ENCODE results near the gene AGMO.

AGMO gene

DNA sequence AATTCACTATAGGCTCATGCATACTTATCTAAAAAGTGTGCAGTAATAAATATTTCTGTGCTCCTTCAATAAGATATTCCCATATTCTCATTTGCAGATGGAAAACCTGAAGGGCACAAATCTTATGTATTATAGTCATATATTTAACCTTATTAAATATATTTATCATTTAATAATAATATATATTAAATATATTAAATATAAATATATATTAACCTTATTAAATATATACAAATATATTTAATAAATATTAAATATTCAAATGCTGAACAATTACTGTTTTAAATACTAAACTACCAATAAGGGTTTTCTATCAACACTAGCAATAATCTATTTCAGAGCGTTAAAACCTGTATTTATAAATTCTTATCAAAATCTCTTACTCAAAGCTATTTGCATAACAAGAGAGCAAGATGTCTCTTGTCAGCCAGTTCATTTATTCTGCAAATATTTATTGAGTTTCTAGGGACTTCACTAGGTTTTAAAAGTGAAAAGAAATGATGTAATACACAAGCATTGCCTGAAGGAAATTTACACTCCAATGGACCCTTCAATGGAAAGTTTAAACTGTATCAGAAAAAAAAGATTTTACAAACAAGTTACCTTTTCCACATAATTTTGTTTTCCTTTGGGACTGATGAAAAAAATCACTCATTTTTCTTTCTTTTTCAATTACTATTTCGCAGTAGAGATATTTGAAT is 159.2 kb downstream of the AGMO start:
- DNase-seq (ENCODE audit: low read depth in 4 of 4, low spot score in 1 of 4), result no peak

DNA sequence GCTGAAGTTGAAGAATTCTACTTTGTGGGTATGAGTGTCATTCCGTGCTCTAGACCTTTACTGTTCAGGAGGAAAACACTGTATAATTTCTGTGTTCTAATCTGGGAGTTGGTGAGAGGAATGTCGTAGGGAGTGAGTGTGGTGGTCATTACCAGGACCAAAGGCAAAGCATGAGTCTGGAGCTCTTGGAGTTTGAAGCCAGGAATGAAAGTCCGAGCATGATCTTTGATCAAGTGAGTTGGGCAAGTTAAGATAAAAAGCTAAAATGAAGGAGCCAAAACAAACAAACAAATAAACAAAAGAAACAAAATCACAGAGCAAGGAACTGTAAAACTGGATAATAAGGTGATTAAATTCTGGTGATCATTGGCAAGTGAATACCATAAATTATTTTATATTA is 161.4 kb downstream of the AGMO start:
- DNase-seq (ENCODE audit: low read depth in 4 of 4, low spot score in 1 of 4), result no peak

DNA sequence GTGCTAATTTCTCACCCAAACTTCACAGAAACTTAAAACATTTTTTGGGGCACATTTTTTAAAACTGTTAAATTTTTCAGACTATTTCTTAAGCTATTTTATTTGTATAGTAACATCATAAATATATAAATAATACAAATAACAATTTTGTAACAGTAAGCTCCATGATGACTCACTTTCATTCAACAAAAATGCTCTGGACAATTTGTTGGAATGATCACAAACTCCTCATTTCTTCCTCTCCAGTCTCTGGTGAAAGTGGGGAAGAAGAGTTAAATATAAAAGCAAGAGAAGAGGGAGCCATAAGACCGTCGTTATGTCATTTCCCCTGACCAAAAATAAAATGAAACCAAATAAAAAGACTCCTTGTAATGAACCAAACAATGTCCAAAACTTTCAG is 162.4 kb downstream of the AGMO start:
- DNase-seq (ENCODE audit: low read depth in 4 of 4, low spot score in 1 of 4), result no peak

DNA sequence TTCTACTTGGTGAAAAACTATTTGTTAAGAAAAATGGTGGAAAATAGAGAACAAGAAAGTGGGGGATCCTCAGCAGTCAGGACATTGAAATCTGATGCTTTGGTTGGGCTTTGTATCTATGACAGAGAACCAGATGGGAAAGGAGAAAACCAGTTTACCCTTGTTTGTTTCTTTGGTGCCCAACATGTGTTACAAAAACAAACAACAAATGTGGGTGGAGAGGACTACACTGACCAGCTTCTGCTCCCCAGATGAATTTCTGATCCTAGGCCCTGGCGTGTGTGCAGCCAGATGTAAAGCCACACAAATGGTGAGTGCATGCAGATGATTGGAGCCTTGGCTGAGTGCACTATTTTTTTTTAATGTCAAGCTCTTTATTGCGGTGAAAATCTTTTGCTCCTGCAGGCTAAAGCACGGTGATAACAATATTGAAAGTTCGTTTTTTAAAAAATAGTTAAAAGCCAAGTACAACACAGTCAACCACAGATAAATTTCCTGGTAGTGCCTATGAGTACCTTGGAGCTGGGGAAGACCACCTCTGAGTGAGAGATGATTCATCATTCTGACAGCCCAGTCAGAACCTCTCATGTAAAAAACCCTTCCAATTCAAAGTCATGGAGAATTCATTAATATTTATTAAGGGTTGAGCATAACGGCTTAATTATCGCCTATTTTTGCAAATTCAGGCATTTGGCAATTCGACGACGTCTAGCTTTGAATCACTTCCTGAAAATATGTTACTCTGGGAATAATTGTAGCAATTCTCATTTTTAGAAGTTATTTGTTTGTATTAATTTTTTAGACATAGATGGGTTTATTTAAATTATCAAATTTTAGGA is 163.7 kb downstream of the AGMO start:
- DNase-seq (ENCODE audit: low read depth in 4 of 4, low spot score in 1 of 4), result no peak

DNA sequence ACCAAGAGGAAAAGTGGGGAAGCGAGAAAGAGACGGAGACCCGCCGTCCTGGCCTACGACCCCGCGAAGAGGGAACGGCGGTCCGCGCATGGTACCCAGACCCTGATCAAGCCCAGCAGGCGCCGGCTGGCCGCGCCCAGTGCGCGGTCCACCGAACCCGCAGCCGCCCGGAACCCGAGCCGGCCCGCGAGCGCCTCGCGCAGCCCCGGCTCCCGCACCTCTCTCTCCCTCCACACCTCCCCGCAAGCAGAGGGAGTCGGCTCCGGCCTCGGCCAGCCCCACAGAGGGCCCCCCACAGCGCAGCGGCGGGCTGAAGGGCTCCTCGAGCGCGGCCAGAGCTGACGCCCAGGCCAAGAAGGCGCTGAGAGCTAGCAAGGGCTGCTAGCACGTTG is 164.7 kb downstream of the AGMO start:
- no peak for DNase-seq (ENCODE audit: low read depth in 4 of 4, low spot score in 1 of 4)

DNA sequence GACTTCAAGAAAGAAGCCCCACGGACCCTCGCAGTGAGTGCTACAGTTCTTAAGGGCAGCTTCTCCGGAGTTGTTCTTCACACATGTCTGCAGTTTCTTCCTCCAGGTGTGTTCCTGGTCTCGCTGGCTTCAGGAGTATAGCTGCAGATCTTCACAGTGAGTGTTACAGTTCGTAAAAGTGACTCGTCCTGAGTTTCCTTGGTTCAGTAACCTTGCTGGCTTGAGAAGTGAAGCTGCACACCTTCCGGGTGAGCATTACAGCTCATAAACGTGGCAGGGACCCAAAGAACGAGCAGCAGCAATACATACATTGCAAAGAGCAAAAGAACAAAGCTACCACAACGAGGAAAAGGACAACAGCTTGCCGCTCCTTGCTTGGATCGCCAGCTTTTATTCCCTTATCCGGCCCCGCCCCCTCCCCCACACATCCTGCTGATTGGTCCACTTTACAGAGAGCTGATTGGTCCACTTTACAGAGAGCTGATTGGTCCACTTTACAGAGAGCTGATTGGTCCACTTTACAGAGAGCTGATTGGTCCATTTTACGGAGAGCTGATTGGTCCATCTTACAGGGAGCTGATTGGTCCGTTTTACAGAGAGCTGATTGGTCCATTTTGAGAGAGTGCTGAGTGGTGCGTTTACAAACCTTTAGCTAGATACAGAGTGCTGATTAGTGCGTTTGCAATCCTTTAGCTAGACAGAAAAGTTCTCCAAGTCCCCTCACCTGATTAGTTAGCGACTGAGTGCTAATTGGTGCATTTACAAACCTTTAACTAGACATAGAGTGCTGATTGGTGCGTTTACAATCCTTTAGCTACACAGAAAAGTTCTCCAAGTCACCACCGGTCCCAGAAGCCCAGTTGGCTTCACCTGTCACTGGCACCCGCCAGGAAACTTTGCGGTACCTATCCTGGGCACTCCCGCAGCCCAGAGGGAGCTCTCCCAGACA is 165.3 kb downstream of the AGMO start:
- DNase-seq (ENCODE audit: low read depth in 4 of 4, low spot score in 1 of 4), result no peak

DNA sequence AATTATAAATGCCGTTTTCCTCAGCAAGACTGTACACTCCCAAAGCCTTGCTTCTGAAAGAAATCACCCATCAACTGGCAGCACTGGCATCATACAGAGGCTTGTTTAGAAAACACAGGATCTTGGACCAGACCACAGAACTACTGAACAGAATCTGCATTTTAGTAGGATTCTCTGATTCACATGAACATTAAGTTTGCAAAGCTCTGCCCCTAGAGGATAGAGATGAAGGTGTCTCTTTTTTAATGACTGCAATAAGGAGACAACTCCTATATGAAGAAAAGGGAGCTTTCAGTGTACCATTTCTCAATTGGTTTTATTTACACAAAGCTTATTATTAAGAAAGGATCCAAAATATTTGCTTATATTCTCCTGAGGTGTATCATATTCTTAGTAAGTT is 172.7 kb downstream of the AGMO start:
- no peak for DNase-seq (ENCODE audit: low read depth in 4 of 4, low spot score in 1 of 4)

DNA sequence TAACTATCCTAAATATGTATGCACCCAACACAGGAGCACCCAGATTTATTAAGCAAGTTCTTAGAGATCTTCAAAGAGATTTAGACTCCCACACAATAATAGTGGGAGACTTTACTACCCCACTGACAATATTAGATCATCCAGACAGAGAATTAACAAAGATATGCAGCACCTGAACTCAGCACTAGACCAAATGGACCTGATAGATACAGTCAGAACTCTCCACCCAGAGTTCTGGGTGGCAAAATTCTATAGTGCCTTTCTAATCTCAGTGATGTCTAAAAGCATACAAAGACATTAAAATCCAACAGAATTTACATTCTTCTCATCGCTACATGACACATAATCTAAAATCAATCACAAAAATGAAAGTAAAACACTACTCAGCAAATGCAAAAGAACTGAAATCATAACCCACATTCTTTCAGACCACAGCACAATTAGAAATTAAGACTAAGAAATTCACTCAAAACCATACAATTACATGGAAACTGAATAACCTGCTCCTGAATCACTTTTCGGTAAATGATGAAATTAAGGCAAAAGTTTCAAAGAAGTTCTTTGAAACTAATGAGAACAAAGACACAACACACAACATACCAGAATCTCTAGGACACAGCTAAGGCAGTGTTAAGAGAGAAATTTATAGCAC is 183.2 kb downstream of the AGMO start:
- DNase-seq (ENCODE audit: low read depth in 4 of 4, low spot score in 1 of 4), result no peak

DNA sequence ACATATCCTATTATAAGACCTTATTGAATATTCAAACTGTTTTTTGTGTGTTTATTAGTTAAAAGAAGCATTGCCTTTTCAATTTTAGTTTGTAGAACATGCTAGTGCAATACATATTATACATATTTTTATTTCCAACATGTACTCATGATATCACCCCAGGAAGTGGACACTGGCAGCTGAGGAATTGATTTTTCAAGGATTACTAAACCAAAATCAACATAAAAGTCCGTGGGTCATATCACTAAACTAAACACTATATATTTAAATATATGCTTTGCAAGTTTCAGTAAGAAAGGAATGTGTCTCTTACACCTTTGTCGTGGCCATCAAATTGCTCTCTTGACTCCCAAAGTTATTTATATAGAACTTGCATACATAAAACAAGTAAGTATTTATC is 185.2 kb downstream of the AGMO start:
- DNase-seq (ENCODE audit: low read depth in 4 of 4, low spot score in 1 of 4), result no peak

DNA sequence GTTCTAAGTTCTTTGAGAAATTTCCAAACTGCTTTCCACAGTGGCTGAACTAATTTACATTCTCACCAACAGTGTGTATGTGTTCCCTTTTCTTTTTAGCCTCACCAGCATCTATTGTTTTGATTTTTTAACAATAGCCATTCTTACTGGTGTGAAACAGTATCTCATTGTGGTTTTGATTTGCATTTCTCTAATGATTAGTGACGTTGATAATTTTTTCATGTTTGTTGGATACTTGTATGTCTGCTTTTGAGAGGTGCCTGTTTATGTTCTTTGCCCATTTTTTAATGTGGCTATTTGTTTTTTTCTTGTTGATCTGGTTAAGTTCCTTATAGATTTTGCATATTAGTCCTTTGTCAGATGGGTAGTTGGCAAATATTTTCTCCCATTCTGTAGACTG is 191.4 kb downstream of the AGMO start:
- no peak for DNase-seq (ENCODE audit: low read depth in 4 of 4, low spot score in 1 of 4)

DNA sequence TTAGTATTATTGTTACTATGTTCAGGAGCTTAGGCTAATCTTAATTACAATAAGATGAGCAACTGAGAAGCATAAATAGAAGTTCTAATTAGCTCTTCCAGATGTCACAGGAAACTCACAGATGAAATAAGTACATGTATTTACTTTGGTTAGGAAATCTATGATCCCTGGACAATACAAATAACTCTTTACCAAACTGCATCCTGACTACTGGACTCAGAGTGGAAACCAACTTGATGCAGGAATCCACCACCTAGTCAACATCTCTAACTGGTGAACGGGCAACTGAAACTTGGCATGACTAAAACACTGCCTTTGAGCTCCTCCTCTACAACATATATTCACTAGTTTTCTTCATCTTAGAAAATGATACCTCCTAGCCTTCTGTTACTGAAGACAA is 193.2 kb downstream of the AGMO start:
- no peak for DNase-seq (ENCODE audit: low read depth in 4 of 4, low spot score in 1 of 4)

DNA sequence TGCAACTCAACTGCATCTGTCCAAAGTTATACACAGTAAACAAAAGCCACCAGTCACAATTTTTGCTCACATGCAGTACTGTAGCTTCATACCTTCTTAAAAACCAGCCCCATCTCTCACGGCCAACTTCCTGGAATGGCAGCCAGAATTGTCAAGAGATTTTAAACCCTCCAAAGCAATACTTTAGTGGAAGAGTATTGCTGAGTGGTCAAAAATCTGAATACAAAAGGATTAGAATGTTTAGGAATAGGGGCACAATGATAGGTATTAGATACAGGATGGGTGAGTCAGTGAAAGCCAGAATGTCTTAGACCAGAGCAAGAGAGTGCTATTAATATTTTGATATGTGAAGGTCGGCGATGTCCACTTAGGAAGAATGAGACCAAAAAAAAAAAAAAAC is 193.9 kb downstream of the AGMO start:
- DNase-seq (ENCODE audit: low read depth in 4 of 4, low spot score in 1 of 4), result no peak

DNA sequence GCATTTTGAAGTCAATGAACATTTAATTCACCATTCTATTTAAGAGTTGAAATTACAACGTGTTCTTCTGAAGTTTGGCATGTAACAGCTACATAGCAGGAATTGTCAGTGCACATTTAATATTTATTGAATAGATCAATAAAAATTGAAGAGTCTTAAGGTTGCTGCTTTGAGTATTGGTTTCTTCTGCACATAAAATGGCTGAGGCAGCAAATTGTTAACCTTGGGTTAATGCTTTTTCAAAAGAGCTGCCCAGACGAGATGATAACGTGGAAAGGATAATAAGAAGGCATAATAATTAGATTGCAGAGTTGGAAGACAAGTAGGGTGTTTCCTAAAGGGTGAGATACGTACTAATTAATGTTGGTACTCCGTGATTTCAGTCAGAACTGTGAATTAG is 203.7 kb downstream of the AGMO start:
- DNase-seq (ENCODE audit: low read depth in 4 of 4, low spot score in 1 of 4), result no peak

DNA sequence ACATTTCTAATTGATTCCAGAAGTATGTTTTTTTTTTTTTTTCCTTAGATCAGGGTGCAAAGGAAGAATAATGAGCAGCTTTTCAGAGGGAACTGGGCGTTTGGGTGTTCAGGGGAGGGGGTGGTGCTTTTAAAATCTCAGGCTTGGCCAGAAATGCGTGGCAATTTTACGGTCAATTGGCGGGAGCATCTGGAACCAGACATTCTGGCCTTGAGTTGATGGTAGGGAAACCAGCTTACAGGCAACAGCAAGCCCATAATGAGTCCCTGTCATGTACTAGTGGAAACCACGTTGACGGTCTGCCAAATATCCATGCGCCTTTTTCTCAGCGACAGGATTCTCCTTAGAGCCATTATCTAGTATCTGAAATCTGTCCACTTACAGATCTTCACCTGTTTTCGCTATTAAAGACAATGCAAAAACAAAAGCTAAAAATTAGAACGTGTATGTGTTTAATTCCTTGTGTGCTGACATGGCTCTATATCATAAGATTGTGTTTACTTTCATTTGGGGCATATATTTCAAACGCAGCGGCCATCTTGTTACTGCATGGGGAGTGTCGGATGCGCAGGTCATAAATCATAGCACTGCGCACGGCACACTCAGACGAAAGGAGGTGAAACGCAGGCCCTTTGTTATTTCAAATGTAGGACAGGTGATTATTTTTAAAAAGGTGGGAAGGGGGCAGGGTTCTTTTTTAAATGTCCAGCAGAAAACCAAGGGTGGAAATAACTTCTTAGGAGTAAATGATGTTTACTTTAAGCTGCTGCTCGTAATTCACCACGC is 209.2 kb downstream of the AGMO start:
- DNase-seq (ENCODE audit: low read depth in 4 of 4, low spot score in 1 of 4), result no peak

DNA sequence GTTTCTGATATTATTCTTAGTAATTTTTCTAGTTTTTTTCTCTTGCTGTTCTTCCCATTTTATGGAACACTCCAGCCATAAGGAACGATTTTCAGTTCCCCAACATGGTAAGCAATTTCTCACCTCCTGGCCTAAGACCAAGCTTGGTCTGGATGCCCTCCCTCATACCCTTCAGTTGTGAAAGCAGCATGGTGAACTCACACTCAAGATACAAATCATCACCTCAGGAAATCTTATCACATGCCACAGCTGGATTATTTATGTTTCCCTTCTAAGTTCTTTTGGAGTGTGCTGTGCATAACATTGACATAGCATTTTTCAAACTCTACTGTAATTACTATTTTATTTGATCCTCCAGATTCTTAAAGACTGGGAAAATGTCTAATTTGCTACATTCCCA is 216.6 kb downstream of the AGMO start:
- no peak for DNase-seq (ENCODE audit: low read depth in 4 of 4, low spot score in 1 of 4)

DNA sequence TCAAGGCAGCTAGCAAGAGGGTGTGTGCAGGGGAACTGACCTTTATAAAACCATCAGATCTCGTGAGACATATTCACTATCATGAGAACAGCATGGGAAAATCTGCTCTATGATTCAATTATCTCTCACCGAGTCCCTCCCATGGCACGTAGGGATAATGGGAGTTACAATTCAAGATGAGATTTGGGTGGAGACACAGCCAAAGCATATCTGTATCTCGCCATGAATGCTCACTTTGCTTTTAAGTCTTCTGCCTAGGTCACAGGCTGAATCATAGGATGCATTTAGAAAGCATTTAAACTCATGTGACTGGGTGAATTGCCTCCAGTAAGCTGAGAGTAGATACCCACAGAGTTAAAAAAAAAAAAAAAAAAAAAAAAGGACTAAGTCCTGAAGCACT is 220.0 kb downstream of the AGMO start:
- no peak for DNase-seq (ENCODE audit: low read depth in 4 of 4, low spot score in 1 of 4)

DNA sequence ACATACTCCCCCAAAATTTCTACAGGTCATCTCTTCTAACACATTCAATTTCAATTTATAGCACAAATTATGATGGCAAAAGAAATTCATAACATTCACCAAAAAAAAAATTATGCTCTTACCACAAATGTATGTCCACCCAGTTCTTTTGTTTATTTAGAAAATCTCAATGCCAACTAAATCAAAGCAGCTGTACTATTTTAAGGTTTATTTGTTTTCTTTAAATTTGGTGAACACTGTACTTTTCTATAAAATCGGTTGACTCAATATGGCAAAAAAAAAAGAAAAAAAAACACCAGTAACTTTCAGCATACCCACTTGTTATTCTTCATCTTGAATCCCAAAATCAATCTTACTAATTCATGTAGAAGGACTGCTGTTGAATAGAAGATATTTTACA is 225.7 kb downstream of the AGMO start:
- no peak for DNase-seq (ENCODE audit: low read depth in 4 of 4, low spot score in 1 of 4)

DNA sequence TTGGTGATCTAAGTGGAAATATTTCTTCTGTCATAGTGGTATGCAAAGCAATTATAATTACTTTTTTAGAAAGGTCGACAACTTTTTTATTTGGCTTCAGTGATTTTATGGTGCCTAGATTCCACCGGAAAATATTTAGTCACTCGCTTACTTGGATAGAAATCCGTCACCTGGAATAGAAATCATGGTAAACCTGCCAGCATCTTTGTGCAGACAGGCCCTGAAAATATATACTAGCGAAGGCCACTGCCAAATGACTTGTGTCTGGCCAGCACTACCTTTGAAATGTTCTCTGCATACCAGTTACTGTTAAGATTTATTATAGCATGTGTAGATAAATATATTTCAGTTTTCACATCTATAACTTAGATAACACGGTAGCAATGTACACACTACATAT is 226.4 kb downstream of the AGMO start:
- no peak for DNase-seq (ENCODE audit: low read depth in 4 of 4, low spot score in 1 of 4)

DNA sequence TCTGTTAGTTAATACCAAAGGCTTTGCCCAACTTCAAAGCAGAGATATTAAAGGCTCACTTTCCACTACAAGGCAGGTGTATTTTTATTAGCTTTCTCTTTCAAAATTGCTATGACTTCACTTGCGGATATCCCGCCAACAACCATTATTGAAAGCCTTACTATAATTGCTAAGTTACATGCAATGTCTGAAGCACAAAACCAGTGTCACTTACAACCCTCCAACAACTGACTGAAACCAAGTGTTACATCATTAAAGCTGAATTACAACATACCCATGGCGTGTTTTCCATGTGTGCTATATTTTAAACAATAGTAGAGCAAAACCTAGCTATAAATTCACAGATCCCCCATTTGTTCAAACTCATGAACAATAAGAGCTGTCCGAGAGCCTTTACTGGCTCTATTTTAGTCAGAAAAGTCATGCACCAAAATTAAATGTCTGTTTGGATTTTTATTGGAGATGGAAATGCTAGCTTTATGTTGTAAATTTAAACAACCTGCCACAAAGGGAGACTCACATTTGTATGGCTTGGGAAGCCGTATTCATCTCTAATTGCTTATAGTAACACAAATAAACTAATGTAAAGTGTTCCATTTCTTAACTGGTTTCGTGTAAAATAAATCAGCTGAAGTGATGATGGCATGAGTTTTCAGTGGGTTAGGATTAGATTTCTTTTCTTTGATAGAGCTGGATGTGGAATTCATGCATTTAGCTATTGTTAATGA is 227.1 kb downstream of the AGMO start:
- DNase-seq (ENCODE audit: low read depth in 4 of 4, low spot score in 1 of 4), result no peak

DNA sequence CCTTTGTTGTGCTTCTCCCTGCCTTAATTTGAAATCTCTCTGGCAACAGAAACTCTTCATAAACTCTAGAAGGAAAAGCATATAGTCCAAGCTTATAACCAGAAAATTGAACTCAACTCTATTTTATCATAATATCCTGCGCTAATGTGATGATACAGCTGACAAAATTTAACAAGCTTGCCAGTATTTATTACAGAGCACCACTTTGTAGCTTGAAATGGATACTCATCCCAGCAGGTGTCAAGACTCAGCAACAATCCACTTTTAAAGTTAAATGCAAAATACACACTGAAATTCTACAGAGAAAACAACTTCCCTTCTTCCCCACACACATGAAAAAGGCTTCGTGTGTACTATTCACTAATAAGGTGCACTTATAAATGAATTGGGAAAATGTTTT is 228.9 kb downstream of the AGMO start:
- DNase-seq (ENCODE audit: low read depth in 4 of 4, low spot score in 1 of 4), result no peak

Data from stimulated activated CD4-positive, alpha-beta T cell treated with anti-CD3 and anti-CD28 coated beads, Interleukin-1b, Interleukin-23, amount 100 ng/mL, for 24 hours (primary cell).